ENCODE results near the gene MYO3B. TPM values are rescaled to one million over a fixed set of nuclear protein-coding genes. Genes with fewer than 3 reads are reported as not detected.

MYO3B gene
- polyA plus RNA-seq, 1 donor (not counting 4 experiments of a cell fraction or from before 2014, with no cell fraction given): 4.4 TPM

GRCh38 chr2:170170281-170171040, 7.5 kb upstream of the MYO3B start:
- Histone ChIP-seq H3K9me1 (ENCODE audit: control insufficient read depth, extremely low read depth, insufficient read depth, low read length) (no peaks in the 10 kb centered on the region), H3K27me3 (ENCODE audit: control insufficient read depth, extremely low read depth, insufficient read depth, low read length) (no peaks in the 10 kb centered on the region), H4K20me1 (ENCODE audit: control insufficient read depth, extremely low read depth, insufficient read depth, low read length) (no peaks in the 10 kb centered on the region), H3K79me2 (ENCODE audit: control insufficient read depth, insufficient read depth, low read length) (no peaks in the 10 kb centered on the region), H3K4me2 (ENCODE audit: control insufficient read depth, extremely low read depth, insufficient read depth, low read depth, low read length) (no peak overlapping the region), H3K36me3 (ENCODE audit: control insufficient read depth in 2 of 2, extremely low read depth in 1 of 2, insufficient read depth in 2 of 2, low read length in 2 of 2) (no peaks in the 10 kb centered on the region), H3K27ac (ENCODE audit: control insufficient read depth, insufficient read depth, low read length) (no peak overlapping the region), H3K9me3 (ENCODE audit: control insufficient read depth, low read depth, low read length) (no peaks in the 10 kb centered on the region), H2AFZ (ENCODE audit: control insufficient read depth, low read length) (no peak overlapping the region), H3K4me3 (ENCODE audit: control insufficient read depth in 2 of 3, extremely low read depth in 1 of 3, insufficient read depth in 2 of 3, low read depth in 1 of 3, low read length in 3 of 3) (no peak overlapping the region), H3K4me1 (ENCODE audit: control insufficient read depth, extremely low read depth, insufficient read depth, low read length) (no peaks in the 10 kb centered on the region), H3K9ac (ENCODE audit: control insufficient read depth, extremely low read depth, insufficient read depth, low read length) (no peak overlapping the region)
- FAIRE-seq (no peak), DNase-seq (ENCODE audit: low read depth, low spot score) (no peak)
- TF ChIP-seq CTCF (optimal IDR thresholded peaks at IDR 0.05 in 1 of 3, IDR thresholded peaks at IDR 0.05 in 1 of 3, conservative IDR thresholded peaks at IDR 0.05 in 1 of 3; ENCODE audit: extremely low read depth in 1 of 3, insufficient read depth in 2 of 3, low read length in 3 of 3) (no peak), EZH2 (IDR thresholded peaks at IDR 0.05; ENCODE audit: low read length) (no peak)
- dilution Hi-C loops (cut with MboI; ENCODE audit: extremely low pct_ligation_motif_present, low sequenced_read_pairs): no loop called here

GRCh38 chr2:170176212-170176611, 1.7 kb upstream of the MYO3B start:
- TF ChIP-seq EZH2 (IDR thresholded peaks at IDR 0.05; ENCODE audit: low read length): no peak
- no peak for TF ChIP-seq CTCF (optimal IDR thresholded peaks at IDR 0.05 in 1 of 3, IDR thresholded peaks at IDR 0.05 in 1 of 3, conservative IDR thresholded peaks at IDR 0.05 in 1 of 3; ENCODE audit: extremely low read depth in 1 of 3, insufficient read depth in 2 of 3, low read length in 3 of 3)
- no peaks in the 10 kb centered on the region for H3K9me3 ChIP-seq (ENCODE audit: control insufficient read depth, low read depth, low read length)
- no peaks in the 10 kb centered on the region for H4K20me1 ChIP-seq (ENCODE audit: control insufficient read depth, extremely low read depth, insufficient read depth, low read length)
- no peak overlapping the region for H3K27ac ChIP-seq (ENCODE audit: control insufficient read depth, insufficient read depth, low read length)
- no peaks in the 10 kb centered on the region for H3K27me3 ChIP-seq (ENCODE audit: control insufficient read depth, extremely low read depth, insufficient read depth, low read length)
- DNase-seq (ENCODE audit: low read depth, low spot score): no peak
- H3K79me2 ChIP-seq (ENCODE audit: control insufficient read depth, insufficient read depth, low read length): no peaks in the 10 kb centered on the region
- H3K36me3 ChIP-seq (ENCODE audit: control insufficient read depth in 2 of 2, extremely low read depth in 1 of 2, insufficient read depth in 2 of 2, low read length in 2 of 2): no peaks in the 10 kb centered on the region
- dilution Hi-C loops (cut with MboI; ENCODE audit: extremely low pct_ligation_motif_present, low sequenced_read_pairs): no loop called here
- H3K9ac ChIP-seq (ENCODE audit: control insufficient read depth, extremely low read depth, insufficient read depth, low read length): no peak overlapping the region
- no peaks in the 10 kb centered on the region for H3K9me1 ChIP-seq (ENCODE audit: control insufficient read depth, extremely low read depth, insufficient read depth, low read length)
- H2AFZ ChIP-seq (ENCODE audit: control insufficient read depth, low read length): no peak overlapping the region
- no peak overlapping the region for H3K4me2 ChIP-seq (ENCODE audit: control insufficient read depth, extremely low read depth, insufficient read depth, low read depth, low read length)
- FAIRE-seq: no peak
- peaks cover 23% of the 10 kb centered on the region for H3K4me1 ChIP-seq (ENCODE audit: control insufficient read depth, extremely low read depth, insufficient read depth, low read length)
- H3K4me3 ChIP-seq (ENCODE audit: control insufficient read depth in 2 of 3, extremely low read depth in 1 of 3, insufficient read depth in 2 of 3, low read depth in 1 of 3, low read length in 3 of 3): no peak overlapping the region
